GM23248 (cell line): ENCODE data around the gene AAGAB.

Experiments used
- EZH2 ChIP-seq: fragments of 200-600 bp; sonication (generic); IDR thresholded peaks from 2 replicates; pipeline ENCODE4 v1.6.1; 2018; ENCODE audit warnings: antibody characterized with exemption, mild to moderate bottlenecking; ENCODE audit not compliant: insufficient read depth, poor library complexity, severe bottlenecking
- EZH2phosphoT487 ChIP-seq: fragments of 200-600 bp; sonication (generic); IDR thresholded peaks from 2 replicates; pipeline ENCODE4 v1.6.1; 2018; ENCODE audit warnings: antibody characterized with exemption, moderate library complexity, mild to moderate bottlenecking, low read depth; ENCODE audit not compliant: insufficient read depth

- TF ChIP-seq EZH2 (no peak), EZH2phosphoT487 (no peak)
Observed at GRCh38 chr15:67290319-67290718, 35.9 kb upstream of the AAGAB start.
